Measurements from ENCODE around the gene KRT13.

The KRT13 gene

GRCh38 chr17:41518789-41519449, 13.5 kb upstream of the KRT13 start, which contains the start of gene KRT15 (continued):
- TF ChIP-seq TSHZ2 (CRISPR knock-in tag; IDR thresholded peaks at IDR 0.05), result no peak
- no peak for TF ChIP-seq ZNF8 (CRISPR knock-in tag; IDR thresholded peaks at IDR 0.05)
- TF ChIP-seq ISL1 (CRISPR knock-in tag; IDR thresholded peaks at IDR 0.05), result no peak
- TF ChIP-seq ARNTL (CRISPR knock-in tag; IDR thresholded peaks at IDR 0.05; ENCODE audit: borderline replicate concordance, low read depth), result no peak

- no peak for TF ChIP-seq SNAI2 (CRISPR knock-in tag; IDR thresholded peaks at IDR 0.05)
- no peak for TF ChIP-seq GLIS3 (CRISPR knock-in tag; IDR thresholded peaks at IDR 0.05)
- no peak for TF ChIP-seq ZFP3 (CRISPR knock-in tag; IDR thresholded peaks at IDR 0.05)
- TF ChIP-seq OSR1 (CRISPR knock-in tag; IDR thresholded peaks at IDR 0.05), result no peak
- TF ChIP-seq ZNF8 (CRISPR knock-in tag; IDR thresholded peaks at IDR 0.05), result no peak
- TF ChIP-seq ZNF70 (CRISPR knock-in tag; IDR thresholded peaks at IDR 0.05), result no peak
- no peak for TF ChIP-seq ZC3H10 (CRISPR knock-in tag; IDR thresholded peaks at IDR 0.05)
- TF ChIP-seq TOX (CRISPR knock-in tag; IDR thresholded peaks at IDR 0.05; ENCODE audit: borderline replicate concordance), result no peak
- no peak for TF ChIP-seq TCF4 (CRISPR knock-in tag; IDR thresholded peaks at IDR 0.05; ENCODE audit: borderline replicate concordance)
- no peak for TF ChIP-seq ZNF565 (CRISPR knock-in tag; conservative IDR thresholded peaks at IDR 0.05; ENCODE audit: low read depth)
- TF ChIP-seq CREB5 (CRISPR knock-in tag; IDR thresholded peaks at IDR 0.05; ENCODE audit: low read depth), result no peak
- no peak for TF ChIP-seq POU6F1 (CRISPR knock-in tag; IDR thresholded peaks at IDR 0.05; ENCODE audit: borderline replicate concordance, low read depth)
Measured at GRCh38 chr17:41518031-41518430, 12.6 kb upstream of the KRT13 start.

GRCh38 chr17:41516830-41517283, 11.4 kb upstream of the KRT13 start:
- ATAC-seq, result no peak
- TF ChIP-seq PPARA (CRISPR knock-in tag; IDR thresholded peaks at IDR 0.05; ENCODE audit: borderline replicate concordance), result no peak
- TF ChIP-seq PATZ1 (CRISPR knock-in tag; IDR thresholded peaks at IDR 0.05; ENCODE audit: borderline replicate concordance), result no peak
- TF ChIP-seq TCF4 (CRISPR knock-in tag; IDR thresholded peaks at IDR 0.05; ENCODE audit: borderline replicate concordance), result no peak
- no peak for TF ChIP-seq CREB5 (CRISPR knock-in tag; IDR thresholded peaks at IDR 0.05; ENCODE audit: low read depth)
- TF ChIP-seq ZNF70 (CRISPR knock-in tag; IDR thresholded peaks at IDR 0.05), result no peak
- no peak for TF ChIP-seq ISL1 (CRISPR knock-in tag; IDR thresholded peaks at IDR 0.05)
- no peak for TF ChIP-seq OSR1 (CRISPR knock-in tag; IDR thresholded peaks at IDR 0.05)
- no peak for TF ChIP-seq SNAI2 (CRISPR knock-in tag; IDR thresholded peaks at IDR 0.05)
- no peak for TF ChIP-seq POU6F1 (CRISPR knock-in tag; IDR thresholded peaks at IDR 0.05; ENCODE audit: borderline replicate concordance, low read depth)
- TF ChIP-seq TOX (CRISPR knock-in tag; IDR thresholded peaks at IDR 0.05; ENCODE audit: borderline replicate concordance), result no peak
- no peak for TF ChIP-seq ZC3H10 (CRISPR knock-in tag; IDR thresholded peaks at IDR 0.05)
- no peak for TF ChIP-seq ARNTL (CRISPR knock-in tag; IDR thresholded peaks at IDR 0.05; ENCODE audit: borderline replicate concordance, low read depth)

More at GRCh38 chr17:41518031-41518430, 12.6 kb upstream of the KRT13 start:
- no peak for ATAC-seq
